Progenitor cell of endocrine pancreas (in vitro differentiated cells): ENCODE results near the gene ZNF425. TPM values are rescaled to one million over a fixed set of nuclear protein-coding genes. Genes with fewer than 3 reads are reported as not detected.
A peak's percentile ranks its signal among the peaks of the same experiment; 100 is the strongest.

Source experiments
- DNase-seq: peaks from one replicate; pipeline ENCODE4 v3.0.0; 2021; ENCODE audit warnings: low spot score; ENCODE audit not compliant: unreplicated experiment
- H3K27ac Mint-ChIP-seq: 2 replicates; pipeline ENCODE4 v1.8.0; 2021; ENCODE audit warnings: mild to moderate bottlenecking, moderate library complexity, mixed read lengths
- H3K27me3 Mint-ChIP-seq: 2 replicates; pipeline ENCODE4 v1.8.0; 2021; ENCODE audit warnings: mixed read lengths
- H3K36me3 Mint-ChIP-seq: 2 replicates; pipeline ENCODE4 v1.8.0; 2022; ENCODE audit warnings: mixed read lengths; ENCODE audit not compliant: insufficient read depth
- H3K4me1 Mint-ChIP-seq: 2 replicates; pipeline ENCODE4 v1.8.0; 2021; ENCODE audit warnings: low read depth, mixed read lengths
- H3K4me3 Mint-ChIP-seq: 2 replicates; pipeline ENCODE4 v1.8.0; 2021; ENCODE audit warnings: low read depth, mild to moderate bottlenecking, moderate library complexity, mixed read lengths
- H3K9me3 Mint-ChIP-seq: 2 replicates; pipeline ENCODE4 v1.8.0; 2021; ENCODE audit warnings: low read depth, mixed read lengths
- CTCF ChIP-seq: fragments of 200-600 bp; sonication (generic); IDR thresholded peaks from one replicate; pipeline ENCODE4 v1.5.0; 2021; ENCODE audit warnings: antibody characterized with exemption, mild to moderate bottlenecking; ENCODE audit not compliant: unreplicated experiment
- total RNA-seq: library from RNA; stranded (reverse); gene quantifications from 2 replicates; pipeline ENCODE4 v1.2.1, GENCODE V29; 2021

The ZNF425 gene
- total RNA-seq, 1 donor from 2014 or later, result 5.3 TPM

GRCh38 chr7:149153346-149153745 is 27.2 kb upstream of the ZNF425 start:
- no peaks in the 10 kb centered on the region for H3K9me3 Mint-ChIP-seq
- no peak for TF ChIP-seq CTCF
- H3K4me3 Mint-ChIP-seq, result no peak overlapping the region
- peaks cover 9% of the 10 kb centered on the region for H3K4me1 Mint-ChIP-seq
- no peaks in the 10 kb centered on the region for H3K27me3 Mint-ChIP-seq
- no peak overlapping the region for H3K27ac Mint-ChIP-seq
- DNase-seq, result no peak
- peaks cover 17% of the 10 kb centered on the region for H3K36me3 Mint-ChIP-seq

- Mint-ChIP-seq H3K27me3 (no peaks in the 10 kb centered on the region), H3K27ac (peak overlapping the region; percentile 7), H3K9me3 (no peaks in the 10 kb centered on the region), H3K36me3 (peaks cover 9% of the 10 kb centered on the region), H3K4me3 (no peak overlapping the region), H3K4me1 (peaks cover 14% of the 10 kb centered on the region)
- DNase-seq, result no peak
- no peak for TF ChIP-seq CTCF
These were observed 24.9 kb upstream of the ZNF425 start for GRCh38 chr7:149150981-149151380.

DNA sequence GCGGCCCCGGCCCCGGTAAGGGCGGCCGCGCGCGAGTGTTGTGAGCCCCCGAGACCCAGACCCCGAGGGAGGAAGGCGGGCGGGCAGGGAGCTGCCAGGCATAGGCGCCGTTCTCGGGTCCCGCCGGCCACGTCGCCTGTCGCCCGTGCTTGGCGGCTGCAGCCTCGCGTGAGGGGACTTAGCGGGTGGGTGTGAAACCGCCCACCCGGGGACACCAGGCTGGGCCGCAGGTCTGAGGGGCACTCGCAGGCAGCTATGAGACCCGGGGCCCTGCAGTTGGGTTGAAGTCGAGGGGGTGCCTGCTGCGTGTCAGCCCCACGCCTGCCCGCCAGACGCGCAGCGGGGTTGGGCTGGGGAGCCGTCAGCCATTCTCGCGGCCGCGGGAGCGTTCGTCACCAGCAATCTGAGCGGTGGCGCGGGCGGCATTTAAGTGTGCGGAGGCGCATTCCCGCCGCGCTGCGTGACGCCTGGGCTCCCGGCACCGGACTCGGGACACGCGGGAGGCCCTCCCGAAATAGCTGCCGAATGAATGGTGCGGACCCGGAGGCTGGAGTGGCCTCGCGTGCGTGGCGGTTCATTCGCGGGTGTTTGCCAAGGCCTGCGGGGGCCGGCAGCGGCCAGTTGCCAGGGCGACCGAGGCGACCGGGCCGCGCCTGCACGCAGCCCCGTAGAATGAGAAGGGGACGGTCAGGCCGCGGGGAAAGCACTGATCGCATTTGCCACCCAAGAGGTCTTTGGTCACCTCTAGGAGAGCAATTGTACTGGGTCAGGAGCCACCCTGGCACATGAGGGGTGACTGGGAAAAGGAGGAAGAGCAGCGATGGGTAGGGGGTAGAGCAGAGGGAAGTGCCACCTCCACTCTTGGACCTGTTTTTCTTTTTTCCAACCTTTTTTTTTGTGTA is 21.9 kb upstream of the ZNF425 start:
- peak; percentile 42 for DNase-seq
- Mint-ChIP-seq H3K4me1 (peaks cover 20% of the 10 kb centered on the region), H3K36me3 (no peaks in the 10 kb centered on the region), H3K27me3 (no peaks in the 10 kb centered on the region), H3K4me3 (peak overlapping the region; percentile 81), H3K9me3 (no peaks in the 10 kb centered on the region), H3K27ac (peak overlapping the region; percentile 93)
- TF ChIP-seq CTCF, result no peak

DNA sequence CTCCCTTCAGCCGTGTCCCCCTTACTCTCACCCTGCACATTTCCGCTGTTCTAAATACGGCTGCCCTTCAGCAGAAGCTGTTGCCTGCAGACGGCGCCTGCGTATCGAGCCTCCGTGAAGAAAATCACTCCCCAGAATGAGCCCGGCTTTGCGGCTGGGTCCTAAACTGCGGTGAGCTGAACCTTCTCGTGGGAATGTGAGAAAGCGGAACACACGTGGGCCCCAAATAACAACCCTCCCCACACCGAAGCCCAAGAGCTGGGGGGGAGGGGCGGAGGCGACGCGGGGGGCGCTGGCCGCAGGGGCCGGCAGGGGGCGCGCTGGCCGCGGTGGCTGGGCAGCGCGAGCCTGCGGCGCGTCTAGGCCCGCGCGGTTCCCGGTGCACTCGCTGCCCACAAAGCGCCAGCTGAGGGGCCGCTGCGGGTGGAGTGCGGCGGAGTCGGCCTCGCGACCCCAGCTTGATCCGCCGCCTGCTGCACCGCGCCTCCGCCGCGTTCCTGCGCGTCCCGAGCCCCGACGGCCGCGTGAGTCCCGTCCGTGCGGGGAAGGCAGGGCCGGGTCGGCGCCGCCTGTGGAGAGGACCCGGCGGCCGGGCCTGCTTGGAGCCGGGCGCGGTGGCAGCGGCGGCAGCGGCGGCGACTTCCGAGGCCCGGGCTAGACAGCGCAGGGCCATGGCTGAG is 21.1 kb upstream of the ZNF425 start, which contains the start of gene ZNF398:
Gene ZNF398, plus strand, starts transcription at position 382 of the 680 bp plus-strand sequence. Its CDS starts 290 bp downstream, at position 672.
- H3K36me3 Mint-ChIP-seq, result no peaks in the 10 kb centered on the region

More for the DNA sequence above, 21.1 kb upstream of the ZNF425 start, which contains the start of gene ZNF398:
- Mint-ChIP-seq H3K27me3 (no peaks in the 10 kb centered on the region), H3K9me3 (no peaks in the 10 kb centered on the region), H3K4me1 (peaks cover 20% of the 10 kb centered on the region), H3K27ac (peak within 1 kb of the TSS; percentile 97), H3K4me3 (peak within 1 kb of the TSS; percentile 93)
- DNase-seq, result peak; percentile 65
- peak; percentile 96 for TF ChIP-seq CTCF
